ENCODE measurements around the gene HDAC9.

The HDAC9 gene

GRCh38 chr7:18494821-18495408 lies 634 bp upstream of the HDAC9 start:
- peak; percentile 75 for DNase-seq

- peak; percentile 86 for DNase-seq
Observed at GRCh38 chr7:18496341-18496700, 772 bp downstream of the HDAC9 start.

GRCh38 chr7:18497082-18497481 lies 1.5 kb downstream of the HDAC9 start:
- peak; percentile 55 for DNase-seq

GRCh38 chr7:18497800-18498199 lies 2.3 kb downstream of the HDAC9 start:
- DNase-seq, result no peak

- DNase-seq, result peak; percentile 31
Observed at GRCh38 chr7:18498341-18498740, 2.8 kb downstream of the HDAC9 start.

GRCh38 chr7:18499407-18500177 lies 4.0 kb downstream of the HDAC9 start:
- DNase-seq, result peak; percentile 54

GRCh38 chr7:18503126-18503866 lies 7.7 kb downstream of the HDAC9 start:
- no peak for DNase-seq

- no peak for DNase-seq
Observed at GRCh38 chr7:18504965-18505364, 9.4 kb downstream of the HDAC9 start.

- DNase-seq, result no peak
Observed at GRCh38 chr7:18505870-18506460, 10.4 kb downstream of the HDAC9 start.

GRCh38 chr7:18508443-18509427 lies 13.2 kb downstream of the HDAC9 start:
- DNase-seq, result no peak

- no peak for DNase-seq
Observed at GRCh38 chr7:18509481-18509880, 13.9 kb downstream of the HDAC9 start.

- no peak for DNase-seq
Observed at GRCh38 chr7:18511351-18512140, 16.0 kb downstream of the HDAC9 start.

- no peak for DNase-seq
Observed at GRCh38 chr7:18513343-18513742, 17.8 kb downstream of the HDAC9 start.

- DNase-seq, result no peak
Observed at GRCh38 chr7:18515067-18515466, 19.5 kb downstream of the HDAC9 start.

- DNase-seq, result no peak
Observed at GRCh38 chr7:18517646-18518045, 22.1 kb downstream of the HDAC9 start.

- no peak for DNase-seq
Observed at GRCh38 chr7:18518555-18518954, 23.0 kb downstream of the HDAC9 start.

GRCh38 chr7:18520450-18521235 lies 25.1 kb downstream of the HDAC9 start:
- no peak for DNase-seq

GRCh38 chr7:18521236-18521589 lies 25.7 kb downstream of the HDAC9 start:
- DNase-seq, result no peak

GRCh38 chr7:18521945-18522566 lies 26.5 kb downstream of the HDAC9 start:
- DNase-seq, result peak; percentile 35

GRCh38 chr7:18524248-18524647 lies 28.7 kb downstream of the HDAC9 start:
- DNase-seq, result no peak
